ENCODE measurements around the gene JADE1. TPM values are rescaled to one million over a fixed set of nuclear protein-coding genes. Genes with fewer than 3 reads are reported as not detected.

JADE1 gene
- total RNA-seq, 1 donor from 2014 or later = 23.0 TPM

DNA sequence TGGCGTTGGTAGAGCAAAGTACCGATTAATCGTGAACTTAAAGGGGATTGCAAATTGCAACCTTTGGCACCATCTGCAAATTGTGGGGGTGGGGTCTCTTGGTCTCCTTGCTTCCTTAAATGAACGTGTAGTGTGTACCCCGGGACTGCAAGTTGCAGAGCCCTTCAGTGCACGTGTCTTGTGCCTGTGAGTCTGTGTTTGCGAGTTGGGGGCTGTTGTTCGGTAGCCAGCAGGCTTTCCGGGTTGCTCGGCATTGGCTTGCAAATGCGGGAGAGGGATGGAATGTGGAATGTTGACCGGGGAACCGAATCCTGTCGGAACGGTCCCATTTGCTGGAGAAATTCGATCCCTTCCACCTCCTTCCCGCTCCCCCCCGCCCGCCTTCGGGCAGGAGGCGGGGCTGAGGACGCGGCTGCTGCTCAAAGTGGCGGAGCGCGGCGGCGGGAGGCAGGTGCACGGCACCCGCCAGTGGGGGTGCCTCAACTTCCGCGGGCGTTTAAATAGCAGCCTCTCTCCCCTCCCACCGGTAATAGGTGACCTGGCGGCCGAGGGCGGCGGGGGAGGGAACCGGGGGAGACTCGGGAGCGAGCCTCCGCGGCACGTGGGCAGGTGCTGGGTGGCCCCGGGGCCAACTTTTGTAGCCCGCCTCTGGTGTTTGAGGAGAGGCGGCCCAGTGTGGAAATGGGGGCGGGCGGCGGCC is 1.5 kb downstream of the JADE1 start:
- peak overlapping the region; percentile 91 to 98 (median 91) for H3K4me3 ChIP-seq (ENCODE audit: low read length in 3 of 3)
- H3K4me1 ChIP-seq (ENCODE audit: control insufficient read depth in 3 of 3, insufficient read depth in 3 of 3, low read length in 3 of 3) = peaks cover 8 to 9% (median 9%) of the 10 kb centered on the region in 3 donors
- H3K36me3 ChIP-seq (ENCODE audit: control insufficient read depth in 3 of 3, insufficient read depth in 3 of 3, low read length in 3 of 3) = no peaks in the 10 kb centered on the region
- no peaks in the 10 kb centered on the region for H3K27me3 ChIP-seq (ENCODE audit: control insufficient read depth in 3 of 3, insufficient read depth in 3 of 3, low read length in 3 of 3)
- peak overlapping the region; percentile 91 for H3K27ac ChIP-seq (ENCODE audit: low read depth, low read length)
- peak overlapping the region; percentile 77 to 88 (median 88) for H3K9ac ChIP-seq (ENCODE audit: low read depth in 1 of 3, low read length in 3 of 3)
- H3K9me3 ChIP-seq (ENCODE audit: control insufficient read depth in 3 of 3, low read length in 3 of 3) = no peaks in the 10 kb centered on the region

DNA sequence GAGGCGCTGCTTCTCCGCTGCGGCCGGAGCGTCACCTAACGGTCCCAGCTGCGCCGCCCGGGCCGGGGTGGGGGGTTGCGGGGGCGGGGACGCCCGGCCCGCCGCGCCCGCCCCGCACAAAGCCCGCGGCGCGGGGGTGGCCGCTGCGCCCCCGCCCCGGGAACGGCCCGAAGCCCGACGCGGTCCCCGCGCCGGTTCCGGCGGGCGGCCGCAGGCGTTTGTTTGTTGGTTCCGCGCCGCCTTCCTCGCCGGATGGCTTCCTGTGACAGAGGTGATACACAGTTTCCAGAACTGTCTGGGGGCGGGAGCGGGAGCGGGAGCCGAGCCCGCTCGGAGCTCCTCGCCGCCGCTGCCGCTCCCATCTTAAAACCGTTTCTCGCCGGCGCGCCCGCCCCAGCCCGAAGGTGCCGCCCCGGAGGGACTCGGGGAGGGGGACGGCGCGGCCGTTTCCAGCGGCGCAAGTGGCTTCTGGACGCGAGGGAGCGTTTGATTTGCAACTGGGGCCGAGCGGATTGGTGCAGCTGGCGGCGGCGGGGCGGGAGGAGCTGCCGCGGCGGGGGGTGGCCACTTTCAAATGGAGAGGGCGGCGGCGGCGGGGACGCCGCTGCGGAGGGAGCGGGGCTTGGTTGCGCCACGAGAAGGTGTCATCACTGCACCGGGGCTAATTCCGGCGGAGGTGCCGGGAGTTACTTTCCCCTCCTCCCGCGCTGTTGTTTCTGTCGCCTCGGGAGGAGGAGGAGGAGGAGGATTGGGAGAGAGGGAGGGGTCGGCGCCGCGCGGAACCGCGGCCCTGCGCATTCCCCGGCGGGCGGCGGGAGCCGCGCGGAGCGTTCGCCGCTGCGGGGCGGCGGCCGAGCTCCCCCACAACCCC is 2.3 kb downstream of the JADE1 start:
- Histone ChIP-seq H3K27ac (ENCODE audit: low read depth, low read length) (peak overlapping the region; percentile 91), H3K4me1 (ENCODE audit: control insufficient read depth in 3 of 3, insufficient read depth in 3 of 3, low read length in 3 of 3) (peaks cover 8 to 9% (median 9%) of the 10 kb centered on the region in 3 donors), H3K36me3 (ENCODE audit: control insufficient read depth in 3 of 3, insufficient read depth in 3 of 3, low read length in 3 of 3) (no peaks in the 10 kb centered on the region), H3K9ac (ENCODE audit: low read depth in 1 of 3, low read length in 3 of 3) (peak overlapping the region; percentile 83 to 88 (median 88)), H3K27me3 (ENCODE audit: control insufficient read depth in 3 of 3, insufficient read depth in 3 of 3, low read length in 3 of 3) (no peaks in the 10 kb centered on the region), H3K9me3 (ENCODE audit: control insufficient read depth in 3 of 3, low read length in 3 of 3) (no peaks in the 10 kb centered on the region), H3K4me3 (ENCODE audit: low read length in 3 of 3) (peak overlapping the region; percentile 74 to 98 (median 91))

DNA sequence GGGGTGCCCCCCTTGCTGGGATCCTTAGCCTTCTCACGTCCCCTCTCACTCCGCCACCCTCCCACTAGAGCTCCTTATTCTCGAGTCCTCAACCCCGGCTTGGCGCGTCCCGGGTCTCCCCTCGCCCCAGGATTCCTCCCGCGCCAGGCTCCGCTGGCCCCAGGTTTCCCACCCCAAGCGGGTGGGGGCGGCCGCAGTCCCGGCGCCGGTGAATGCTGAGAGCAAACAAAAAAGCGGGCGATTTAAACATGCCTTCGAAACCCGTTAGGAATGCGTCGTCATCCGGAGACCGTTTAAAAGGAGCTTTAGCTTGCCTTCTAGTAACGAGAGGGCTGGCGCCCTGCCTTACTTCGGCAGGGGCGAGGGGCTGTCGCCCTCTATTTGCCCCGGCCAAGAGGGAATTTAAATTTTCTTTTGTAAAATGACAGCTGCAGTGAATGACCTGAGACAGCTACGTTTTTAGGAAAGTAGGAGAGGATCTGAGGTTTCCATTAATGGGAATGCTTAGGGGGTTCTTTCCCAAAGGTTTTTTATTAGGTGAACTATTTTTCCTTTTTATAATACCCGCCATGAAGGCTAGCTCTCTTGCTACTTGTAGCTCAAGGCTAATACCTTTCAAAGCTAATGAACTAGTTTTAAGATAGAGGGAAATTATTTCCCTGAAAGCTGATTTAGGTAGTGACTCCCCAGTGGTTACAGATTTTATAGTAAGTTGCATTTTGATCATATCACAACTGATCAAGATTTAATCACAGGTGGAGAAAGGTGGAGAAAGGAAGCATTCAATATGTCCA is 3.1 kb downstream of the JADE1 start:
- Histone ChIP-seq H3K27ac (ENCODE audit: low read depth, low read length) (peak overlapping the region; percentile 91), H3K9me3 (ENCODE audit: control insufficient read depth in 3 of 3, low read length in 3 of 3) (no peaks in the 10 kb centered on the region), H3K9ac (ENCODE audit: low read depth in 1 of 3, low read length in 3 of 3) (peak overlapping the region; percentile 83 to 88 (median 84)), H3K36me3 (ENCODE audit: control insufficient read depth in 3 of 3, insufficient read depth in 3 of 3, low read length in 3 of 3) (no peaks in the 10 kb centered on the region), H3K4me1 (ENCODE audit: control insufficient read depth in 3 of 3, insufficient read depth in 3 of 3, low read length in 3 of 3) (peaks cover 8 to 9% (median 9%) of the 10 kb centered on the region in 3 donors), H3K4me3 (ENCODE audit: low read length in 3 of 3) (peak overlapping the region; percentile 74 to 98 (median 81)), H3K27me3 (ENCODE audit: control insufficient read depth in 3 of 3, insufficient read depth in 3 of 3, low read length in 3 of 3) (no peaks in the 10 kb centered on the region)

DNA sequence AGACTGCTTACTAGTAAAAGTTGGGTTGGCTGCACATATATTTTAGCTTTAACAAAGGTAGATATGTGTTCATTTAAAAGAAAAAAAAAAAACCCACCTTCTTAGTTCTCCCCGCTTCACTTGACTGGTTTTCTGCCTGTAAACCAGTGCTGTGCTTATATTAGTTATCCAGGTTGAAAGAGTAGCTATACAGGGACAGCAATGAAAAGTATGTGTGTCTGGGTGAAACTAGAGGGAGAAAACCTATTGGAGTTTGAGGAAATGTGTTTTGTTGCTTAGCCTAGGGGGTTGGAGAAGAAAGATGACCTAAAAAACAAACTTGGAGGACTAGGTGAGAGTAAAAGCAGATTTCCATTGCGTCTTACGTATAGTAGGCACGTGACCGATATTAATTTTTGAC is 4.5 kb downstream of the JADE1 start:
- Histone ChIP-seq H3K9ac (ENCODE audit: low read depth in 1 of 3, low read length in 3 of 3) (no peak overlapping the region), H3K27ac (ENCODE audit: low read depth, low read length) (no peak overlapping the region), H3K36me3 (ENCODE audit: control insufficient read depth in 3 of 3, insufficient read depth in 3 of 3, low read length in 3 of 3) (no peaks in the 10 kb centered on the region), H3K27me3 (ENCODE audit: control insufficient read depth in 3 of 3, insufficient read depth in 3 of 3, low read length in 3 of 3) (no peaks in the 10 kb centered on the region), H3K4me3 (ENCODE audit: low read length in 3 of 3) (no peak overlapping the region), H3K9me3 (ENCODE audit: control insufficient read depth in 3 of 3, low read length in 3 of 3) (no peaks in the 10 kb centered on the region), H3K4me1 (ENCODE audit: control insufficient read depth in 3 of 3, insufficient read depth in 3 of 3, low read length in 3 of 3) (peaks cover 8 to 12% (median 9%) of the 10 kb centered on the region in 3 donors)

DNA sequence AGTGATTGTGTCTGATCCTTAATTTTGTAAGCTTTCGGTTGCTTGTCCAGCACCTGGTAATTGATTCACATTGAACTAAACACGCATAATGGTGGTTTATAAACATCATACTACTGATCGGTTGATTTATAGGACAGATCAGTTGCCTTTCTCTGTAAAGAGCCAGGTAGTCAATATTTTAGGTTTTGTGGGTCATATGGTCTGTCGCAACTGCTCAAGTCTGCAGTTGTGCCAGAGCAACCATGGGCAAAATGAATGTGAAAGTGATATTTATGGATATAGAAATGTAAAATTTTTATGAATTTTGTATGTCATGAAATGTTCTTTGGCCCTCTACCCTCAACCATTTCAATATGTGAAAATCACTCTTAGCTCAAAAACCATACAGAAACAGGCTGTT is 8.9 kb downstream of the JADE1 start:
- Histone ChIP-seq H3K9ac (ENCODE audit: low read depth in 1 of 3, low read length in 3 of 3) (no peak overlapping the region), H3K4me3 (ENCODE audit: low read length in 3 of 3) (no peak overlapping the region), H3K9me3 (ENCODE audit: control insufficient read depth in 3 of 3, low read length in 3 of 3) (no peaks in the 10 kb centered on the region), H3K27me3 (ENCODE audit: control insufficient read depth in 3 of 3, insufficient read depth in 3 of 3, low read length in 3 of 3) (no peaks in the 10 kb centered on the region), H3K4me1 (ENCODE audit: control insufficient read depth in 3 of 3, insufficient read depth in 3 of 3, low read length in 3 of 3) (peaks cover 4 to 11% (median 5%) of the 10 kb centered on the region in 3 donors), H3K27ac (ENCODE audit: low read depth, low read length) (no peak overlapping the region), H3K36me3 (ENCODE audit: control insufficient read depth in 3 of 3, insufficient read depth in 3 of 3, low read length in 3 of 3) (no peaks in the 10 kb centered on the region)

DNA sequence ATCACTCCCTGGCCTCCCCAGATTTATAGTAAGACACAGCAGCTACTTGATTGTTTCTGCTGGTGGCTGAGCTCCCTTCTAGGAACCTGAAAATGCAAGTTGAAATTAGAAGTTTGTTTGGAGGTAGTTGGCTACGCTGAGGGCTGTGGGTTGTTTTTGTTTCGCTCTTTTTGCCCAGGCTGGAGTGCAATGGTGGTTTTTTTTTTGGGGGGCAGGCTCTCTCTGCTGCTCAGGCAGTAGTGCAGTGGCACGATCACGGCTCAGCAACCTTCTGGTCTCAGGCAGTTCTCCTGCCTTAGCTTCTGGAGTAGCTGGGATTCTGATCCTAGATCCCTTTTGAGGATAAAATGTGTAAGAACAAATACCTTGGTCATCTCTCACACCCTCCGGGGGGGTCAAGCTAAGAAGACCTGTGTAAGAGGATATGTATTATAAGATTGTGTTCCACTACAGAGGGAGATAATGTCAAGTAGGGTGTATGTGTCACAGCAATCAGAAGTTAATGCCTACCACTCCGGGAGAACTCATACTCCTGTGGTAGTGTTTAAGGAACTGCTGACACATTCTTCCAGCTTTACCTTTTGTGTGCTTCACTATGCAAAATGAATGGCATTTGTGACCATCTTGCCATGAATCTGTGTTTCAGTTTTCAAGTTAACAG is 9.7 kb downstream of the JADE1 start:
- H3K27me3 ChIP-seq (ENCODE audit: control insufficient read depth in 3 of 3, insufficient read depth in 3 of 3, low read length in 3 of 3) = no peaks in the 10 kb centered on the region
- H3K27ac ChIP-seq (ENCODE audit: low read depth, low read length) = no peak overlapping the region
- no peaks in the 10 kb centered on the region for H3K36me3 ChIP-seq (ENCODE audit: control insufficient read depth in 3 of 3, insufficient read depth in 3 of 3, low read length in 3 of 3)
- H3K9ac ChIP-seq (ENCODE audit: low read depth in 1 of 3, low read length in 3 of 3) = no peak overlapping the region
- no peak overlapping the region for H3K4me3 ChIP-seq (ENCODE audit: low read length in 3 of 3)
- H3K9me3 ChIP-seq (ENCODE audit: control insufficient read depth in 3 of 3, low read length in 3 of 3) = no peaks in the 10 kb centered on the region
- H3K4me1 ChIP-seq (ENCODE audit: control insufficient read depth in 3 of 3, insufficient read depth in 3 of 3, low read length in 3 of 3) = peaks cover 4 to 11% (median 5%) of the 10 kb centered on the region in 3 donors

DNA sequence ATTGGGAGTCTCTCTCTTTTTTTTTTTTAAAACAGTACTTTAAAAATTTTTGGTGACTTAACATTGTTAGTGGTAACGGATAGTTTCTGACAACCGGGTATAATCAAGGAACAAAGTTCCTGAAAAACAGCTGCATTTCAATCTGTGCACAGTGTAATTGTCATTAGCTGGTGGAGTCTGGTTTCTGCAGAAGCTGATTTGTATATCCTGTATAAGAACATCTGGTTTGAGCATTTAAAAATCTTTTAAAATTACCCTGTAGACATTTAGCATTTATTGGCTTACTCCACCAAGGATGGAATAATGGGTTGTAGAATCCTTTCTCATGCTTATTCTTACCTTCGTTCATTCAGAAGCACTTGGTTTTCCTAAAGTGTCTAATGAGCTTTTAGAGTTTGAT is 11.2 kb downstream of the JADE1 start:
- Histone ChIP-seq H3K27me3 (ENCODE audit: control insufficient read depth in 3 of 3, insufficient read depth in 3 of 3, low read length in 3 of 3) (no peaks in the 10 kb centered on the region), H3K4me3 (ENCODE audit: low read length in 3 of 3) (no peak overlapping the region), H3K36me3 (ENCODE audit: control insufficient read depth in 3 of 3, insufficient read depth in 3 of 3, low read length in 3 of 3) (no peaks in the 10 kb centered on the region), H3K27ac (ENCODE audit: low read depth, low read length) (no peak overlapping the region), H3K9me3 (ENCODE audit: control insufficient read depth in 3 of 3, low read length in 3 of 3) (no peaks in the 10 kb centered on the region), H3K4me1 (ENCODE audit: control insufficient read depth in 3 of 3, insufficient read depth in 3 of 3, low read length in 3 of 3) (peaks cover 3 to 21% (median 13%) of the 10 kb centered on the region in 3 donors), H3K9ac (ENCODE audit: low read depth in 1 of 3, low read length in 3 of 3) (no peak overlapping the region)

DNA sequence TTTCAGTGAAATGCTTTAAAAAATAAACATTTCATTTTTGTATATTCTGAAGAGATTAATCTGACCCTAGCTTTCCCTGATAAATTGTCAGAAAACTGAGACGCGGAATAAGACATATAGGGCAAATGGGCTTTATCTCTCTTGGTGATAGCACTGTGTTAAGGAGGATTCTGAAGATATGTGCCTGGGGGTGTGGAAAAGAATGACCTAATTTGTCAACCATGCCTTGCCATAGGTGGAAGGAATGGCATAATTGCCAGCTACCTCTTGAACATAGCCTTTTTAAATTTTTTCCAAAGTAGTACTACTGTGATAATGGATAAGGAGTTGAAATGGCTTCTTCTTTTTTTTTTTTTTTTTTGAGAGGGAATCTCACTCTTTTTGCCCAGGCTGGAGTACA is 11.7 kb downstream of the JADE1 start:
- Histone ChIP-seq H3K9ac (ENCODE audit: low read depth in 1 of 3, low read length in 3 of 3) (no peak overlapping the region), H3K27ac (ENCODE audit: low read depth, low read length) (no peak overlapping the region), H3K4me3 (ENCODE audit: low read length in 3 of 3) (no peak overlapping the region), H3K36me3 (ENCODE audit: control insufficient read depth in 3 of 3, insufficient read depth in 3 of 3, low read length in 3 of 3) (no peaks in the 10 kb centered on the region), H3K27me3 (ENCODE audit: control insufficient read depth in 3 of 3, insufficient read depth in 3 of 3, low read length in 3 of 3) (no peaks in the 10 kb centered on the region), H3K4me1 (ENCODE audit: control insufficient read depth in 3 of 3, insufficient read depth in 3 of 3, low read length in 3 of 3) (peaks cover 6 to 26% (median 18%) of the 10 kb centered on the region in 3 donors), H3K9me3 (ENCODE audit: control insufficient read depth in 3 of 3, low read length in 3 of 3) (no peaks in the 10 kb centered on the region)

DNA sequence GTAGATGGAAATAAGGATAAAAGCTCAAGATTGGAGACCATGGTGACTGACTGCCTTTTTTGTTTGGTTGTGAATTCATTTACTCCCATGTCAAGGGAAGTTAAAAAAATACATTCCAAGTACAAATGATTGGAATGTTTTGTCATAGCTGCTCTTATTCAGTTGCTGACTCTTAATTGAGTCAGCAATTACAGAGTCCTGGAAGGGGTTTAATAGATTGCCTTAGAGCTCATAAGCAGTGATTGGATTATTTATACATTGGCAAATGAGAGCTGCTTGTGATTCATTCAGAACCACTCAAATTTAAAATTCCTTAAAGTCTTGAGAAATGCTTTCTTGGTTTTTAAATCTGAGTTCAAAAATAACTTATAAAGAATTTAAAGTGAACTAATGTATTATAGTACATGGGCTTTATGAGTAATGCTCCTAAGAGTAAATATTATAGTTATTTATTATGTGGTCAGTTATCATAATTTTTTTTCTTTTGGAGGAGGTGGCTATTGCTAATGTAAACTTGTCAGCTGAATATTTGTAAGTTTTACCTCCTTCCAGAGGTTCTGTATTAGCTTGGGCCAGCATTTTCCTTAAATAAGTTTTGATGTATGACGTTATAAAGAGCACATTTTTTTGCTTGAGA is 13.6 kb downstream of the JADE1 start:
- Histone ChIP-seq H3K9ac (ENCODE audit: low read depth in 1 of 3, low read length in 3 of 3) (no peak overlapping the region), H3K4me1 (ENCODE audit: control insufficient read depth in 3 of 3, insufficient read depth in 3 of 3, low read length in 3 of 3) (peaks cover 6 to 38% (median 20%) of the 10 kb centered on the region in 3 donors), H3K9me3 (ENCODE audit: control insufficient read depth in 3 of 3, low read length in 3 of 3) (no peaks in the 10 kb centered on the region), H3K27me3 (ENCODE audit: control insufficient read depth in 3 of 3, insufficient read depth in 3 of 3, low read length in 3 of 3) (no peaks in the 10 kb centered on the region), H3K36me3 (ENCODE audit: control insufficient read depth in 3 of 3, insufficient read depth in 3 of 3, low read length in 3 of 3) (no peaks in the 10 kb centered on the region), H3K27ac (ENCODE audit: low read depth, low read length) (no peak overlapping the region), H3K4me3 (ENCODE audit: low read length in 3 of 3) (no peak overlapping the region)

Data from skeletal muscle tissue (tissue), 4 donors.